GM12878 (cell line): Measurements from ENCODE around the gene PPM1N. TPM values are rescaled to one million over a fixed set of nuclear protein-coding genes. Genes with fewer than 3 reads are reported as not detected.
A peak's percentile ranks its signal among the peaks of the same experiment; 100 is the strongest.

Experiments
- ATAC-seq: fragments of 200-7000 bp; cut with Tn5 transposase; 3 replicates; pipeline ENCODE4 v1.9.1; 2020; ENCODE audit warnings: mild to moderate bottlenecking, moderate library complexity
- BruUV-seq: library from RNA; stranded (reverse); fragments of 400-500 nt; replicated peaks from 2 replicates; lab custom pipeline; 2021; lab: Mats Ljungman, UMichigan
- CTCF ChIA-PET: fragments of 300-600 bp; sonication (Branson Sonifier 250); formaldehyde crosslinking; extraction: SDS; loops from one replicate; lab custom pipeline; 2021; ENCODE audit warnings: inconsistent platforms; lab: Yijun Ruan, JAX
- POLR2A ChIA-PET: fragments of 350-600 bp; formaldehyde crosslinking; extraction: SDS; loops from one replicate; lab custom pipeline; 2021; ENCODE audit warnings: inconsistent platforms; lab: Charles Lee
- RAD21 ChIA-PET: fragments of 300-600 bp; sonication (Branson Sonifier 250); formaldehyde crosslinking; loops from one replicate; lab custom pipeline; 2023; ENCODE audit warnings: antibody characterized with exemption; ENCODE audit not compliant: unreplicated experiment; lab: Charles Lee
- SMC1A ChIA-PET: fragments of 300-600 bp; sonication (Branson Sonifier 250); formaldehyde crosslinking; loops from one replicate; lab custom pipeline; 2023; ENCODE audit not compliant: unreplicated experiment, uncharacterized antibody; lab: Charles Lee
- DNase-seq: peaks from one replicate; pipeline ENCODE4 v3.0.0-alpha.2; 2011; ENCODE audit warnings: low read depth, low spot score
- FAIRE-seq: peaks from 3 replicates; lab custom pipeline; 2011; peaks lifted over from hg19 to GRCh38; lab: Jason Lieb, UNC
- H2AFZ ChIP-seq: 2 replicates; pipeline ENCODE4 v1.6.0; 2011; ENCODE audit warnings: low read depth, low read length, control low read depth; ENCODE audit not compliant: control insufficient read depth
- H3K27ac ChIP-seq: 2 replicates; pipeline ENCODE4 v1.5.1; 2011; ENCODE audit warnings: control low read depth; ENCODE audit not compliant: control insufficient read depth, insufficient read depth
- H3K27me3 ChIP-seq, 2 experiments: replicated peaks in 1 of 2; 2 replicates each; pipeline versions ENCODE4 v1.6.0 to v1.6.1; 2011; ENCODE audit warnings: low read length in 1 of 2; ENCODE audit not compliant: control insufficient read depth in 2 of 2, insufficient read depth in 2 of 2
- H3K36me3 ChIP-seq, 2 experiments: 2 replicates each; pipeline ENCODE4 v1.5.1; 2011; ENCODE audit warnings: low read length in 1 of 2; ENCODE audit not compliant: control insufficient read depth in 2 of 2, insufficient read depth in 2 of 2
- H3K4me1 ChIP-seq: 2 replicates; pipeline ENCODE4 v1.6.1; 2011; ENCODE audit warnings: mild to moderate bottlenecking, low read length, moderate library complexity, mixed read lengths; ENCODE audit not compliant: control insufficient read depth, insufficient read depth
- H3K4me2 ChIP-seq: 2 replicates; pipeline ENCODE4 v1.6.0; 2011; ENCODE audit warnings: control low read depth; ENCODE audit not compliant: control insufficient read depth, insufficient read depth
- H3K4me3 ChIP-seq: fragments of 200-600 bp; sonication (generic); 2 replicates; pipeline ENCODE4 v1.5.1; 2016
- H3K79me2 ChIP-seq: 2 replicates; pipeline ENCODE4 v1.6.0; 2011; ENCODE audit warnings: low read length; ENCODE audit not compliant: control insufficient read depth, insufficient read depth
- H3K9ac ChIP-seq: 2 replicates; pipeline ENCODE4 v1.8.0; 2011; ENCODE audit warnings: low read length, control low read depth, mixed read lengths; ENCODE audit not compliant: control insufficient read depth, insufficient read depth
- H3K9me3 ChIP-seq: replicated peaks from 3 replicates; pipeline ENCODE4 v1.5.1; 2011; ENCODE audit warnings: mild to moderate bottlenecking, low read length; ENCODE audit not compliant: control insufficient read depth, insufficient read depth
- H4K20me1 ChIP-seq: 2 replicates; pipeline ENCODE4 v1.6.0; 2011; ENCODE audit not compliant: control insufficient read depth, insufficient read depth
- BACH1 ChIP-seq: fragments of 450-650 bp; IDR thresholded peaks from 2 replicates; pipeline ENCODE4 v1.6.1; 2017; ENCODE audit warnings: mild to moderate bottlenecking, borderline replicate concordance
- KLF5 ChIP-seq: fragments of 450-650 bp; IDR thresholded peaks from 2 replicates; pipeline ENCODE4 v1.6.1; 2014; ENCODE audit warnings: mild to moderate bottlenecking; ENCODE audit not compliant: partially characterized antibody
- MEF2A ChIP-seq: IDR thresholded peaks from 2 replicates; pipeline ENCODE4 v1.6.1; 2011; ENCODE audit warnings: low read depth, mild to moderate bottlenecking, low read length, moderate library complexity; ENCODE audit not compliant: insufficient read depth
- MTA3 ChIP-seq: IDR thresholded peaks from 2 replicates; pipeline ENCODE4 v1.6.1; 2012; ENCODE audit warnings: low read length, inconsistent platforms, borderline replicate concordance
- MYC ChIP-seq: IDR thresholded peaks from 2 replicates; pipeline ENCODE4 v1.6.1; 2011; ENCODE audit warnings: mild to moderate bottlenecking, low read length, moderate library complexity, inconsistent platforms; ENCODE audit not compliant: insufficient read depth, insufficient replicate concordance, insufficient read length, severe bottlenecking
- POLR2A ChIP-seq: IDR thresholded peaks from 2 replicates; pipeline ENCODE4 v1.6.1; 2011; ENCODE audit warnings: low read depth, mild to moderate bottlenecking, low read length
- POLR2AphosphoS5 ChIP-seq: IDR thresholded peaks from 2 replicates; pipeline ENCODE4 v1.6.1; 2011; ENCODE audit warnings: mild to moderate bottlenecking, low read length, inconsistent platforms
- POU2F2 ChIP-seq: IDR thresholded peaks from 3 replicates; pipeline ENCODE4 v1.6.1; 2011; ENCODE audit warnings: low read depth, mild to moderate bottlenecking, low read length, borderline replicate concordance
- RAD51 ChIP-seq: fragments of 450-650 bp; IDR thresholded peaks from 2 replicates; pipeline ENCODE4 v1.6.1; 2016; ENCODE audit warnings: moderate library complexity, mild to moderate bottlenecking, inconsistent platforms
- SMARCA5 ChIP-seq: fragments of 450-650 bp; IDR thresholded peaks from 2 replicates; pipeline ENCODE4 v1.6.1; 2017; ENCODE audit warnings: mild to moderate bottlenecking
- SRF ChIP-seq, 2 experiments: IDR thresholded peaks; 2 replicates each; pipeline ENCODE4 v1.6.1; 2011; ENCODE audit warnings: low read depth in 2 of 2, low read length in 2 of 2, mild to moderate bottlenecking in 1 of 2, moderate library complexity in 1 of 2
- YY1 ChIP-seq: IDR thresholded peaks from 2 replicates; pipeline ENCODE4 v1.6.1; 2011; ENCODE audit warnings: low read depth, mild to moderate bottlenecking, low read length
- WGBS: methylation state at CpG from one replicate; pipeline ENCODE4 v1.1.6; 2016; ENCODE audit warnings: low lambda C conversion rate; ENCODE audit not compliant: insufficient replicate concordance, insufficient coverage; ENCODE audit errors: missing lambda C conversion rate; 5-methylcytosine and 5-hydroxymethylcytosine counted together
- in situ Hi-C: fragments of 300-500 bp; cut with MboI; formaldehyde crosslinking; loops from 9 replicates; pipeline ENCODE4 v1.14.3; 2018; ENCODE audit warnings: mixed read lengths
- intact Hi-C: fragments of 100-400 bp; cut with micrococcal nuclease; formaldehyde crosslinking; loops from one replicate; pipeline ENCODE4 v1.14.2; 2022; ENCODE audit not compliant: unreplicated experiment
- polyA plus RNA-seq, 11 experiments: library from polyadenylated mRNA; depleted of rRNA in 4 of 11; unstranded in 6 of 11; stranded (reverse) in 5 of 11; fragments of >200 nt; fragmentation: Nextera tagmentation in 4 of 11; fragmentation: Illumina TruSeq in 1 of 11; extraction: Ambion mirVana in 4 of 11; extraction: Trizol in 1 of 11; gene quantifications; 1 replicate in 1 of 11; 2 replicates in 10 of 11; pipeline versions ENCODE4 v1.2.1 to v1.2.3, GENCODE V29; 2011 to 2016; ENCODE audit warnings: inconsistent platforms in 2 of 11, missing spikeins in 2 of 11, low read depth in 1 of 11
- total RNA-seq, 4 experiments: library from RNA; depleted of rRNA in 3 of 4; stranded (reverse); fragments of >200 nt in 3 of 4; fragmentation: Illumina TruSeq in 1 of 4; extraction: Trizol in 1 of 4; gene quantifications; 2 replicates each; pipeline versions ENCODE4 v1.2.1 to v1.2.3, GENCODE V29; 2013 to 2021
- TF ChIP-seq, protein P1 (sequence below): IDR thresholded peaks from 2 replicates; pipeline ENCODE4 v1.6.1; 2011; ENCODE audit warnings: borderline replicate concordance, low read depth, mild to moderate bottlenecking, moderate library complexity, low read length; ENCODE audit not compliant: insufficient read depth, poor library complexity, severe bottlenecking

Gene PPM1N
- total and polyA plus RNA-seq, 10 of the 15 experiments (the other 5 are each of a cell fraction or from before 2014, with no cell fraction given) = 1.6 to 5.4 (median 3.7) TPM

- Histone ChIP-seq H3K27ac (no peak overlapping the region), H4K20me1 (peaks cover 5% of the 10 kb centered on the region), H3K9me3 (no peaks in the 10 kb centered on the region; the same call in 2 of the 3 replicates), H3K4me2 (no peak overlapping the region), H3K27me3 (no peaks in the 10 kb centered on the region), H3K36me3 (peaks cover 20 to 26% of the 10 kb centered on the region in 2 experiments), H3K9ac (no peak overlapping the region), H3K4me3 (no peak overlapping the region), H3K4me1 (peaks cover 10% of the 10 kb centered on the region; the same call in 1 of the 2 replicates), H3K79me2 (no peaks in the 10 kb centered on the region), H2AFZ (no peak overlapping the region)
- in situ Hi-C loops (loop anchor here (10.0 kb wide), 1 partner anchor 117 kb away; no protein-coding TSS in a partner anchor), intact Hi-C loops (no loop called here)
- BruUV-seq = TSS peak; percentile 33
- 93% methylated on average over 17 of the region's 17 CpGs for WGBS
- SMC1A ChIA-PET = no interaction called here
- RAD21 ChIA-PET = interaction anchor here (1.6 kb wide), 1 partner anchor 114 kb away, joined by 6 read pairs; no protein-coding TSS in a partner anchor
- CTCF ChIA-PET = interaction anchor here (1.3 to 1.4 kb wide), 2 partner anchors 30 to 40 kb away, joined by 3 to 4 read pairs; no protein-coding TSS in a partner anchor
- FAIRE-seq (no peak), ATAC-seq (no peak), DNase-seq (no peak)
- TF ChIP-seq SRF (IDR thresholded peaks at IDR 0.05; ENCODE audit: low read depth in 2 of 2, low read length in 2 of 2) (no peak), RAD51 (no peak), MTA3 (0 out of 2 replicates have a peak, but pooled peaks have one; percentile 6), SMARCA5 (no peak), MYC (no peak), KLF5 (no peak), POLR2AphosphoS5 (peak; percentile 67), POU2F2 (peak; percentile 2; the same call in 1 of the 3 replicates), YY1 (no peak), MEF2A (no peak), POLR2A (peak; percentile 14; the same call in 1 of the 2 replicates), BACH1 (no peak)
- TF ChIP-seq, protein P1, sequence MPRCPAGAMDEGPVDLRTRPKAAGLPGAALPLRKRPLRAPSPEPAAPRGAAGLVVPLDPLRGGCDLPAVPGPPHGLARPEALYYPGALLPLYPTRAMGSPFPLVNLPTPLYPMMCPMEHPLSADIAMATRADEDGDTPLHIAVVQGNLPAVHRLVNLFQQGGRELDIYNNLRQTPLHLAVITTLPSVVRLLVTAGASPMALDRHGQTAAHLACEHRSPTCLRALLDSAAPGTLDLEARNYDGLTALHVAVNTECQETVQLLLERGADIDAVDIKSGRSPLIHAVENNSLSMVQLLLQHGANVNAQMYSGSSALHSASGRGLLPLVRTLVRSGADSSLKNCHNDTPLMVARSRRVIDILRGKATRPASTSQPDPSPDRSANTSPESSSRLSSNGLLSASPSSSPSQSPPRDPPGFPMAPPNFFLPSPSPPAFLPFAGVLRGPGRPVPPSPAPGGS = peak; percentile 11
- POLR2A ChIA-PET = no interaction called here
Measured at GRCh38 chr19:45528149-45528743, 30.0 kb downstream of the PPM1N start.
